LNCaP clone FGC (cell line): Measurements from ENCODE around the gene ARRDC1.

Experiments
- DNase-seq: peaks from one replicate; pipeline ENCODE4 v3.0.0-alpha.2; 2011; ENCODE audit warnings: low read depth
- H3K4me3 ChIP-seq: 2 replicates; pipeline ENCODE4 v1.5.1; 2011; ENCODE audit warnings: mild to moderate bottlenecking, low read depth, low read length, control low read depth
- CTCF ChIP-seq: IDR thresholded peaks from 2 replicates; pipeline ENCODE4 v1.5.1; 2012; ENCODE audit warnings: mild to moderate bottlenecking; ENCODE audit not compliant: control insufficient read depth, insufficient read depth; ENCODE audit errors: extremely low read depth

Gene ARRDC1

DNA sequence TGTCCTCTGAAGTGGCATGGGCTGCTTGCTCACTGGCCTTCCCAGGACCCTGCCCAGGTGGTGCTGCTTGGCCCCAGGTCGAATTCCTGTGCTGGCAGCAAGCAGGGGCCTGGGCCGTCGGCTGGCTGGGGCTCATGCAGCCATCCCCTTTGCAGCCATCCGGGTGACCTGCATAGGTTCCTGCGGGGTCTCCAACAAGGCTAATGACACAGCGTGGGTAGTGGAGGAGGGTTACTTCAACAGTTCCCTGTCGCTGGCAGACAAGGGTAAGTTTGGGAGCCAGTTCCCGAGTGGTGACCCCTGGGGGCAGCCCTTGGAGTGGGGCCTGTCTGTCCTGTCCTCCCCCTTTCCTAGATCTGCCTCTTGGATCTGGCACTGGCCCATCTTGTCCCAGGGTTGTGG, 7.3 kb downstream of the ARRDC1 start:
- peak overlapping the region; percentile 19; the same call in 1 of the 2 replicates for H3K4me3 ChIP-seq
- TF ChIP-seq CTCF = no peak
- DNase-seq = no peak

GRCh38 chr9:137613259-137613658, 7.8 kb downstream of the ARRDC1 start:
- no peak for DNase-seq
- no peak overlapping the region for H3K4me3 ChIP-seq
- no peak for TF ChIP-seq CTCF

GRCh38 chr9:137613738-137614523, 8.4 kb downstream of the ARRDC1 start:
- no peak overlapping the region for H3K4me3 ChIP-seq
- TF ChIP-seq CTCF = no peak
- DNase-seq = no peak

- H3K4me3 ChIP-seq = no peak overlapping the region
- DNase-seq = no peak
- TF ChIP-seq CTCF = 0 out of 2 replicates have a peak, but pooled peaks have one; percentile 7
Observed at GRCh38 chr9:137614631-137615386, 9.3 kb downstream of the ARRDC1 start.

GRCh38 chr9:137615387-137615871, 9.9 kb downstream of the ARRDC1 start:
- no peak for TF ChIP-seq CTCF
- H3K4me3 ChIP-seq = no peak overlapping the region
- DNase-seq = no peak

DNA sequence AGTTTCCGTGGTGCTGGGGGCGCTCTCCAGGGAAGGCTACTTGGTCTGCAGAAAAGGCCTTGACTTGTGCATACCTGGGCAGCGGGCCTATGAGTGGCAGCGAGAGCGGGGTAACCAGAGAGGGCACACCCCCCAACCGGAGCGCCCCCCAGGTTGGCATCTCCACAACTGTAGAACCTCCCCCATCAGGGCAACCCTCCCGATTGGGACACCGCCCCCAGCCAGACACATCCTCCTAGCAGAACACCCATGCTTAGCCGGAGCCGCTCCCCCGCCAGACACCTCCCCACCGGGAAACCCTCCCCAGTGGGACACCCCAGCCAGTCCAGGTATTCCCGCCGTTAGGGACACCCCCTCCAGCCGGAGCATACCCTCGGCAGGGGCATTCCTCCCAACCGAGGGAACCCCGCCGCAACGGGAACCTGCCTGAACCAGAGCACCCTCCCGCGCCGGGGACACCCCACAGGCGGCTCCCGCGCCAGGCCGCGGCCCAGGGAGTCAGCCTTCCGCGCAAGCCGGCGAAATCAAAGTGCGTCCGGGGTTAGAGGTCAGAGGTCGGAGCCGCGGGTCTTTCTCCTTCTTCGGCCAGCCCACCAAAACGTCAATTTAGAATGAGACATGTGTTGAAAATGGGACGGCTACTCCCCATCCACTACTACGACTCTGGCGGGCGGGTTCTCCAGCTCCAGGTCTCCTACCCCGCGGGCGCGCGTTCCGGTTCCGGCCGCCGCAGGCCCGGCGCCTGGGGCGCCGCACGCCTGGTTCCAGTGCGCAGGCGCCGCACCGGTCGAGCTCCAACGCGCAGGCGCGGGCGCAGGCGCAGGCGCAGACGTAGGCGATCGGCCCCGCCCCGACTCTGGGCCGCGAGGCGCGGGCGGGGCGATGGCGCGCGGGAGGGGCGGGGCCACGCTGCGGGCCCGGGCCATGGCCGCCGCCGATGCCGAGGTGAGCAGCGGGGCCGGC, 12.9 kb downstream of the ARRDC1 start, which contains the start of gene EHMT1:
EHMT1 (plus strand) TSS at position 901 of the 963 bp plus-strand sequence; CDS start at position 925, 24 bp downstream.
- peak within 1 kb of the TSS; percentile 88 for H3K4me3 ChIP-seq
- peak; percentile 31 for DNase-seq
- TF ChIP-seq CTCF = 0 out of 2 replicates have a peak, but pooled peaks have one; percentile 16
